Measurements from ENCODE around the gene CLPSL2.

Gene CLPSL2

DNA sequence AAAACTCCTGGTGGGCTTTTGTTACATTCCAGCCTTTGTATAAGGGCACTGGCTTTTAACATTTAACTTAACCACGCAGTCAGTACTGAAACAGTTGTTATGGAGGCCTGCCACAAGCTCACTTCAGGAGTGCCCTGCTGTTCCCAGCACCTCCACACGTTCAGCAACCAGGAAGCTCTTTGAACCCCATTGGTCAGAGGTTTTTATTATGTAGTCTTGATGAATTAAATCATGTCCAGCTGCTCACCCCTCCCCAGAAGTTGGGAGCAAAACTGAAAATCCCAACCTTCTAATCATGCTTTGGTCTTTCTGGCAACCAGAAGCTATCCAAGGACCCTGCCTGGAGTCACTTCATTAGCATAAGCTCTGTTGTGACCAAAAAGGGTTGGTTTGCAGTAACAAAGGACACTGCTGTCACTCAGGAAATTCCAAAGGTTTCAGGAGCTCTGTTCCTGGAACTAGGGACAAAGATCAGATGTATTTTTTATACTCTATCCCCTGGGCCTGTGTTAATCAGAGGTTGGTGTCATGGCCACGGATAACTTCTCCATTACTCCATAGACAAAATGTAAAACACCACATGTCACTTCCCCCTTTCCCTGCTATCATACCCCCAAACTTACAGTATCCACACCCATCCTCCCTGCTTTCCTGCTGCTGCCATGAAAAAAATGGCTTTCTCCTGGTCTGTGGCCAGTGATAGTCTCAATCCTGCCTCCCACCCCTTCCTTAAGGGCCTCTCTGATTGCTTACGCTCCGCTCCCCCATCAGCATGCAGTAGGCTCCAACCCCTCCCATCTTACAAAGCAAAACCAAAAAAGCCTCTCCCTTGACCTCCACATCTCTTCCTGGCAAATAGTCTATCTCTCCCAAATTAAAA is 36.5 kb upstream of the CLPSL2 start:
- TF ChIP-seq FOXP2 (optimal IDR thresholded peaks at IDR 0.05; ENCODE audit: borderline replicate concordance, extremely low read depth, extremely low read length, insufficient read depth) (no peak), SIN3A (IDR thresholded peaks at IDR 0.05; ENCODE audit: borderline replicate concordance, insufficient read depth, low read length) (no peak), TAF1 (IDR thresholded peaks at IDR 0.05; ENCODE audit: borderline replicate concordance, insufficient read depth, low read length) (no peak), POLR2AphosphoS5 (IDR thresholded peaks at IDR 0.05; ENCODE audit: low read depth, low read length) (no peak)
- TF ChIP-seq, protein P1, sequence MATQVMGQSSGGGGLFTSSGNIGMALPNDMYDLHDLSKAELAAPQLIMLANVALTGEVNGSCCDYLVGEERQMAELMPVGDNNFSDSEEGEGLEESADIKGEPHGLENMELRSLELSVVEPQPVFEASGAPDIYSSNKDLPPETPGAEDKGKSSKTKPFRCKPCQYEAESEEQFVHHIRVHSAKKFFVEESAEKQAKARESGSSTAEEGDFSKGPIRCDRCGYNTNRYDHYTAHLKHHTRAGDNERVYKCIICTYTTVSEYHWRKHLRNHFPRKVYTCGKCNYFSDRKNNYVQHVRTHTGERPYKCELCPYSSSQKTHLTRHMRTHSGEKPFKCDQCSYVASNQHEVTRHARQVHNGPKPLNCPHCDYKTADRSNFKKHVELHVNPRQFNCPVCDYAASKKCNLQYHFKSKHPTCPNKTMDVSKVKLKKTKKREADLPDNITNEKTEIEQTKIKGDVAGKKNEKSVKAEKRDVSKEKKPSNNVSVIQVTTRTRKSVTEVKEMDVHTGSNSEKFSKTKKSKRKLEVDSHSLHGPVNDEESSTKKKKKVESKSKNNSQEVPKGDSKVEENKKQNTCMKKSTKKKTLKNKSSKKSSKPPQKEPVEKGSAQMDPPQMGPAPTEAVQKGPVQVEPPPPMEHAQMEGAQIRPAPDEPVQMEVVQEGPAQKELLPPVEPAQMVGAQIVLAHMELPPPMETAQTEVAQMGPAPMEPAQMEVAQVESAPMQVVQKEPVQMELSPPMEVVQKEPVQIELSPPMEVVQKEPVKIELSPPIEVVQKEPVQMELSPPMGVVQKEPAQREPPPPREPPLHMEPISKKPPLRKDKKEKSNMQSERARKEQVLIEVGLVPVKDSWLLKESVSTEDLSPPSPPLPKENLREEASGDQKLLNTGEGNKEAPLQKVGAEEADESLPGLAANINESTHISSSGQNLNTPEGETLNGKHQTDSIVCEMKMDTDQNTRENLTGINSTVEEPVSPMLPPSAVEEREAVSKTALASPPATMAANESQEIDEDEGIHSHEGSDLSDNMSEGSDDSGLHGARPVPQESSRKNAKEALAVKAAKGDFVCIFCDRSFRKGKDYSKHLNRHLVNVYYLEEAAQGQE (IDR thresholded peaks at IDR 0.05; ENCODE audit: insufficient read depth in 1 of 2, low read depth in 2 of 2, low read length in 2 of 2): no peak

DNA sequence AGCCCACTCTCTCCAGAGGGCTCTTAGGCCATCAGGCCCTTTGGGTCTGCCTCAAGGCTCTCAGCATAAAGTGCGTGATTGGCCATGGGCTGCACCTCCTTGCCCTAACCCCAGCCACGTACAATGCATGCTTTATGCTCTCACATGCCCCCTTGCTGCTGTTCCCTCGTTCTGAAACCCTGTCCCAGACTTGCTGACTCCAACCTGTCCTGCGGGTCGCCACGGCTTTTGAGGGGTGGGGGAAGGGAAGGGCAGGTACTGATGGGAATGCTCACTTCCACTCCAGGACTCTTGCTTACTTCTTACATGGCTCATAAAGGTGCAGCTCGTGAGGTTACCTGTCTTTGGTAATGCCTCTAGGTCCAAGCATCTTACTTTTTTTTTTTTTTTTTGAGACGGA is 33.6 kb upstream of the CLPSL2 start:
- TF ChIP-seq, protein P1 (IDR thresholded peaks at IDR 0.05; ENCODE audit: insufficient read depth in 1 of 2, low read depth in 2 of 2, low read length in 2 of 2): no peak
- TF ChIP-seq TAF1 (IDR thresholded peaks at IDR 0.05; ENCODE audit: borderline replicate concordance, insufficient read depth, low read length) (no peak), SIN3A (IDR thresholded peaks at IDR 0.05; ENCODE audit: borderline replicate concordance, insufficient read depth, low read length) (no peak)

DNA sequence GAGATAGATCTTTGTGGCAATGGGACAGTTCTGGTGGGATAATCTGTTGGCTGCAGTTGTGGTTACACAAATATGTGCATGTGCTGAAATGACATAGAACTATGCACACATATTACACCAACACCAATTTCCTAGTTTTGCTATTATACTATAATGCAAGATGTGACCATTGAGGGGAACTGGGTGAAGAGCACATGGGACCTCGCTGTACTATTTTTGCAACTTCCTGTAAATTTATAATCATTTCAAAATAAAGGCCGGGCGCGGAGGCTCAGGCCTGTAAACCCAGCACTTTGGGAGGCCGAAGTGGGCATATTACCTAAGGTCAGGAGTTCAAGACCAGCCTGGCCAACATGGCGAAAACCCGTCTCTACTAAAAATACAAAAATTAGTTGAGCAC is 30.9 kb upstream of the CLPSL2 start:
- TF ChIP-seq POLR2AphosphoS5 (IDR thresholded peaks at IDR 0.05; ENCODE audit: low read depth, low read length) (no peak), TAF1 (IDR thresholded peaks at IDR 0.05; ENCODE audit: borderline replicate concordance, insufficient read depth, low read length) (no peak), FOXP2 (optimal IDR thresholded peaks at IDR 0.05; ENCODE audit: borderline replicate concordance, extremely low read depth, extremely low read length, insufficient read depth) (no peak), SIN3A (IDR thresholded peaks at IDR 0.05; ENCODE audit: borderline replicate concordance, insufficient read depth, low read length) (no peak)
- TF ChIP-seq, protein P1 (IDR thresholded peaks at IDR 0.05; ENCODE audit: insufficient read depth in 1 of 2, low read depth in 2 of 2, low read length in 2 of 2): no peak

- TF ChIP-seq SIN3A (IDR thresholded peaks at IDR 0.05; ENCODE audit: borderline replicate concordance, insufficient read depth, low read length) (no peak), TAF1 (IDR thresholded peaks at IDR 0.05; ENCODE audit: borderline replicate concordance, insufficient read depth, low read length) (no peak), POLR2AphosphoS5 (IDR thresholded peaks at IDR 0.05; ENCODE audit: low read depth, low read length) (no peak)
- TF ChIP-seq, protein P1 (IDR thresholded peaks at IDR 0.05; ENCODE audit: insufficient read depth in 1 of 2, low read depth in 2 of 2, low read length in 2 of 2): no peak
Observed at GRCh38 chr6:35746516-35746915, 29.9 kb upstream of the CLPSL2 start.
